MV-4-11 (cell line): ENCODE measurements around the gene PARP12.

ENCODE experiments used
- DNase-seq: peaks from one replicate; lab custom pipeline; 2025; lab: John Stamatoyannopoulos, UW

Gene PARP12

DNA sequence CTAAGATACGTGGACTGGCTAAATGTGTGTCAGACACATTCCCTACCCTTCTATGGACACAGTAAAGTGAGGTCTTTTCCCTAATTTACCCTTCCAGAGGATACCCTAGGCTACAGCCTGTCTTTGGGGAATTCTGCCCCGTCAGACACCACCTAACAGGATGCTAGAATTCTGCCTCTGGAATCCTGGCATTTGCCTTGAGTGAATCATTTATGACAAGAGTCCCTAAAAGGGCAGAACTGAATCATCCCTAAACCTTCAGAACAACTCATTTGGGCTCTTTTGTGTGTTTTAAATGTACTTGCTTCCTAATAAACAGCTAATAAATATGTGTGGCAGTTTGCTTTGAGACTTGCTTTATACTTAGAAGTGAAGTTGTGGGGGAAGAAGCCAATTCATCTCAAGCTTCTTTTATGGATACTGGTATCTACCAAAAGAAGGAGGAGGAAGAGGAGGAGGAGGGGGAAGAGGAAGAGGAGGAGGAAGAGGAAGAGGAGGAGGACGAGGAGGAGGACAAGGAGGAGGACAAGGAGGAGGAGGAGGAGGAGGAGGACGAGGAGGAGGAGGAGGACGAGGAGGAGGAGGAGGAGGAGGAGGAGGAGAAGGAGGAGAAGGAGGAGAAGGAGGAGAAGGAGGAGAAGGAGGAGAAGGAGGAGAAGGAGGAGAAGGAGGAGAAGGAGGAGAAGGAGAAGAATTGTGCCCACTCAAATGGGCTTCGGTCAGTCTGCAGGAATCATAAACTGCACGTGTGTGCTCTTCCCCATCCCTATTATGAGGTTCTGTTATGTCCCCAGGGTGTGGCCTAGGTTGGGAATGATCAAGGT lies 27.1 kb downstream of the PARP12 start:
- DNase-seq: no peak

DNA sequence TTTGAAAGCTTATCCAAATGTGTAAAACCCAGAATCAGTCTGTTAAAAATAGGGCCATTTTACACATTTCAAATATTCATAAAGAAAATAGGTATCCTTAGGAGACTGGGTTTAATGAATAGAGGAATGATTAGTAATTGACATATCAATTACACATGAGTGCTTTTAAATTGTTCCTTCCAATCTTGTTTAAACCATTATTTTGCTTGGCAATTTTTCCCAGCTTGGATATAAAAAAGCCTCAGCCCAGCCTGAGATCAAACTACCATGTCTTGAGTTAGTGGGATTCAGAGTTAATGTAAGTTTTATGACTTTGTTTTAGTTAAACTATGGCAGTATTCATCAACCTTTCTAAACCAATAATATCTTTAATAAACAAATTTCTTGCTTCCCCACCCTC lies 28.3 kb downstream of the PARP12 start:
- DNase-seq: no peak

GRCh38 chr7:140033779-140034363 lies 28.9 kb downstream of the PARP12 start:
- DNase-seq: no peak

DNA sequence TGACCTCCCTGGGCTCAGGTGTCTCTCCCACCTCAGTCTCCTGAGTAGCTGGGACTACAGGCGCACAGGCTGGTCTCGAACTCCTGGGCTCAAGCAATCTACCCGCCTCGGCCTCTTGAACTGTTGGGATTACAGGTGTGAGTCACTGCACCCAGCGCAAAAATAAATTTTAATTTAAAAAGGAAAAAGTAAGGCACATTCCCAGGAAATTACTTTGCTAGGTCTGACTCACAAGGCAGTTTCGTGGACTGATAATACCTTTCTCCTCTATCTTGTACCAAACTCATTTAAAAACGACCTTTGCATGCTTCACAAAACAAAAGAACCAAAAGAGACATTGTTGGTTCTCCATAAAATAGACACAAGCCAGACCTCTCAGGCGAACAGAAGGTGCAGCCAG lies 29.7 kb downstream of the PARP12 start:
- no peak for DNase-seq

GRCh38 chr7:140031364-140031763 lies 31.4 kb downstream of the PARP12 start:
- no peak for DNase-seq

DNA sequence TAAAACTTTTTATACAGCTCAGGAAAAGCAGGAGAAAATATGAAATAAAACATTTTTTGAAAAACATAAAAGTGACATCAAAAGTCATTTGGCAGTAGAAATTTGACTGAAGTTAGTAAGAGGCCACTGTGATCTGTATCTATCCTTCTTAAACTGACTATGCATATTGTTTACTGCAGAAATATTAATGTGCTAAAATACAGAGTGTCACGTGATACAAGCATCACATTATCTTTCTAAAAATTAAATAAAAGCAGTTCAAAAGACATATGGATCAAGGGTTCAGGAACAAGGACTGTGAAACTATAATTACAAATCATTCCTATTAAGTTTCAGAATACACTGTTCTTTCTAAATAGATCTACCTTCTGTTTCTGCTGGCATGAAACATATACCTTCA lies 33.7 kb downstream of the PARP12 start:
- no peak for DNase-seq

GRCh38 chr7:140028311-140028710 lies 34.4 kb downstream of the PARP12 start:
- DNase-seq: no peak

- no peak for DNase-seq
These were observed 34.9 kb downstream of the PARP12 start for GRCh38 chr7:140027858-140028257.

DNA sequence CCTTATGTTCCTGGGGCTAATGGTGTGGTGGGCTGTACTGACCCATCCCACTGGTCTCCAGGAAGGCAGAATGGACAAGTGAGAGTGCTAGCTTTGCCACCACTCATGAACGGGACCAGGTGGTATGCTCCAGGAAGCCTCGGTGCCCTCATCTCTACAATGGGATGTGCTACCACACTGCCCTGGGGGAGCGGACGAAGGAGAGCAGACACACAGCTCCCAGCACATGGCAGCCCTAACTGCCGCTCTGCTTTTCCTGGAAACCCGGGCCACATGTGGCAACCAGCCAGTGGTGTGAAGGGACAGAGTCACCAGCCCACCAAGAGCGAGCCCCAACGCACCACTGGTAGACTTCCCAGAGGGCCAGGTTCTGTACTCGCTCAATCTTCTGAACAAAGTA lies 35.8 kb downstream of the PARP12 start:
- no peak for DNase-seq

DNA sequence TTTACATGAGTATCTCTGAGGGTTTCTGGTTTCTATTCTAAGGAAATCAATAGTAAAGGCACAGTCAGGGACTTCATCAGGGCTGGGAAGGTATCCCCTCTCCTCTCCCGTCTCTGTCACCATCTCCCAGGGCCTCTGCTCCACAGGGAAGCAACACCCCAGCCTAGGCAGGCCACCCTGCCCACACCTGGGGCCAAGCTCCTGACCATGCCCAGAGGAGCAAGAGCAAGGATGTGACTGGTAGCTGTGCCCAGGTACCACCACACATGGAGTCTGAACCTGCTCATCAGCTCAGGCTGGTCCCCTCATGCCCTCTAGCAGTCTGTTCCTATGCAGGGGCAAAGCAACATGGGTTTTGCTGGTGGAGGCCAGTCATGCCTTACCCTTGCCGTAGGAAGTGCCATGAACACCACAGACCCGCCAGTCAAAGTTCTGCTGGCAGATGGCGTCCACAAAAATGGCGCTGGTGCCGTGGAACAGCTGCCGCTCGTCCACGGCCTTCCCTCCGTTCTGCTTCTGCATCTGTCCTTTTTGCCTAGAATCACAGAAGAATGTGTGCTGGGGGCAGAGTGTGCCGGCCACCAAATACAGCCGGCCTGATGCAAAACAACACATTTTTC lies 36.8 kb downstream of the PARP12 start:
- DNase-seq: no peak

DNA sequence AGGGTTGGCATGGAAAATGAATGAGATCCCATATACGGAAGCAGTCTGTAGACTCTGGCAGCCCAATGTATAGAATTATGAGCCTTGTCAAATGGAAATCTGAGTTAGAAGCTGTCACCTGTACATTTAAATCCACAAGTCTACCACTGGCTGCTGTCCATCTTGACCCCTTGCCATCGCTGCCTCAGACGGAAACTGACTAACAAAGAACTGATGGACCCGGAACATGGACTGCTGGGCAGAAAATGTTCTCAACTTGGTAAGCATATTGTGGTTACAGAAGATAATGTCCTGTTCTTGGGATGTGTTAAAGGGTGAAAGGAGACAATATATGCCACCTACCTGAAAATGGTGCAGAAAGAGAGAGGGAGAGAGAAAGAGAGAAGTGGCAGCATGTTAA lies 37.5 kb downstream of the PARP12 start:
- no peak for DNase-seq

- DNase-seq: no peak
These were observed 38.2 kb downstream of the PARP12 start for GRCh38 chr7:140024585-140024984.

GRCh38 chr7:140023728-140024127 lies 39.0 kb downstream of the PARP12 start:
- no peak for DNase-seq

DNA sequence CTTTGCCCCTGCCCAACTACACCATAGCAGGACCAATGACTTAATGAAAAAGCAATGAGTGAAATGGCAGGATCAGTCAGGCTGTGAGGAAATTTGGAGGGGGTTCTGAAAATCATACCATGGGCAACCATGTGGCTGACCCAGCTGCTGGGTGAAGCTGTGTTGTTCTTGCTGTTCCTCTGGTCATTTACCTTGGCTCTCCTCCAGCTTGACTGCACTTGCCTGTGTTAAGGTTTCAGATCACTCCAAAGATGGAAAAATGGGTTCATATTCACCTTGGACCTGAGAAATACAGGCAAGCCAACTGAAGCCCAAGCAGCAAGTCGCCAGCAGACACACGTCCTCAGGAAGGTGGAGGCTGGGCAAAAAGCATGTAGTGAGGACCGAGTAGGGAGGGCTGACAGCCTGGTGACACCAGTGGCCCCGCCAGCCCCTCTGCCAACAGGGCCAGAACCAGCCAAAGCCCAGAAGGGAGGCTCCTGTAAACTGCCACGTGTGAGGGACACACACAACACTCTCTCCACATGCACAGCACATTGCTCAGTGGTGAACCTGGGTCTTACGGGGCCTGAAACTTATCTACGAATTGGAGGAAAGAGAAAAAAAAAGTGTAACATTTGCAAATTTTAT lies 40.1 kb downstream of the PARP12 start:
- no peak for DNase-seq

DNA sequence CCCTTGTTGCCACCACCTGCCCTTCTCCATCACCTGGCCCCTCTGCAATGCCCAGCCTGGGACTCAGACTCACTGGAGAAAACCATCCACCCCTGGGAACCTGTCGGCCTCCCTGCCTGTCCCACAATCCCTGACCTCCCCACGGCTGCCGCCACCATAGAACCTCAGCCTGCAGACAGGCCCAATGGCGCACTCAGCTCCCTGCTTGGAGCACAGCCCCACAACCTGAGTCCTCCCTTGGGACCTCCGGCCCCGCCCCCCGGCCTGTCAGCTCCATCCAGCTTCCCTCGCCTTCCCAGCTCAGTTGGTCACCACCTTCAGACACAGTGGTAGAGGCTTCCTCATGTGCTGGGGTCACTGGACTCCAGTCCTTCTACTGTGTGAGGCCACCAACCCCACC lies 41.1 kb downstream of the PARP12 start:
- DNase-seq: no peak

DNA sequence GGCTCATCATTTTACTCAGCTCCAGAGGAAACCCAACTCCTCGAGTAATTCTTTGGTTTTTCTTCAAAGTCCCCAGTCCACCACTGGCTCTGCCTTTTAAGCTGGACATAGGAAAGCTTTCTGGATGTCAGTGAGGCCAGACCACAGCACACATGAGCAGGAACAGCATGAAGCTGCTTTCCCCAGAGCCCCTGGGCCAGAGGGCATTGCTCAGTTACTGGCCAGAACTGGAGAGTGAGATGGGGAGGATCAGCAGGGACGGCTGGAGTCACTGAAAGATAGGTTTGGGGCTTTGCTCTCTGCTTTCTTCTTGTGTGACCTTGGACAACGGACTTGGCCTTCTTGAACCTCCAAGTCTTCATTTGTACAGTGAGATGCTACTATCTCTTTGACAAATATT lies 43.1 kb downstream of the PARP12 start:
- no peak for DNase-seq

DNA sequence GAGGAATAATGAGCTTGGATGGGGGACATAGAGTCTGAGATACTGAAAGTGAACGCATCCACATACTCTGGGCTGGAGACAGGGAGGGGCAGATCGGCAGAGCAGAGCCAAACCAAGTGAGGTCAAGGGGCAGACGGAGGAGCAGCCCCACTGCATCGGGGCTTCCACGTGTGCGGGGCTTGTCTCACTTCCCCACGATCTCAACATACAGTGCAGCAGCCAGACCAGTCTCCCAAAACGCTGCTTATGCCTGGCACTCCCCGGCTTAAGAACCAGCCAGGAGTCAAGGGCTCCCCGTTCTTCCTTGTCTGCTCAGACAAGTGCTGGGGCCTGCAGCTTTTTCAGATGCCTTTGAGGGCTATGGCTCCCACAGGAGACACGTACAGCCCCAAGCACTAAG lies 43.6 kb downstream of the PARP12 start:
- no peak for DNase-seq

- DNase-seq: no peak
These were observed 44.4 kb downstream of the PARP12 start for GRCh38 chr7:140018125-140019043.

DNA sequence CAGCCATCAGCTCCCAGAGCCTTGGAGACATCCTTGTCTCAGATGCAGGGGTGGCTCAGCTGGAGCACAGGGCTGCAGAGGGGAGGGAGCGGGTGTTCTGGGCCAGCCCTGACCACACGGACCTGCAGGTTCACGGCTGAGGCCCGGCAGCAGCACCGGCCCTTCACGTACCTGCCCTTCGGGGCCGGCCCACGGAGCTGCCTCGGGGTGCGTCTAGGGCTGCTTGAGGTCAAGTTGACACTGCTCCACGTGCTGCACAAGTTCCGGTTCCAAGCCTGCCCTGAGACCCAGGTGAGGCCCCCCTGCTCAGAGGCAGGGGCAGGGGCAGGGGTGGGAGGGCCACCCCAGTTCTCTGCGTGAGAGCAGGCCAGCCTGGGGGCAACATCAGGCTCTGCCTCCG lies 45.2 kb downstream of the PARP12 start:
- DNase-seq: no peak

- DNase-seq: no peak
These were observed 45.7 kb downstream of the PARP12 start for GRCh38 chr7:140017034-140017433.

GRCh38 chr7:140016540-140016939 lies 46.2 kb downstream of the PARP12 start:
- DNase-seq: no peak

GRCh38 chr7:140015471-140015970 lies 47.2 kb downstream of the PARP12 start:
- no peak for DNase-seq
